NCI-H748 (cell line): ENCODE results near the gene SLC25A18.
"Not testable (repeated sequence)": the region's sequence is repeated elsewhere in the genome, so short reads cannot be mapped to it uniquely, and the experiment has no call there.

ENCODE experiments used
- DNase-seq: peaks from one replicate; lab custom pipeline; 2025; ENCODE audit not compliant: unreplicated experiment; lab: John Stamatoyannopoulos, UW

Gene SLC25A18, protein sequence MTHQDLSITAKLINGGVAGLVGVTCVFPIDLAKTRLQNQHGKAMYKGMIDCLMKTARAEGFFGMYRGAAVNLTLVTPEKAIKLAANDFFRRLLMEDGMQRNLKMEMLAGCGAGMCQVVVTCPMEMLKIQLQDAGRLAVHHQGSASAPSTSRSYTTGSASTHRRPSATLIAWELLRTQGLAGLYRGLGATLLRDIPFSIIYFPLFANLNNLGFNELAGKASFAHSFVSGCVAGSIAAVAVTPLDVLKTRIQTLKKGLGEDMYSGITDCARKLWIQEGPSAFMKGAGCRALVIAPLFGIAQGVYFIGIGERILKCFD

DNA sequence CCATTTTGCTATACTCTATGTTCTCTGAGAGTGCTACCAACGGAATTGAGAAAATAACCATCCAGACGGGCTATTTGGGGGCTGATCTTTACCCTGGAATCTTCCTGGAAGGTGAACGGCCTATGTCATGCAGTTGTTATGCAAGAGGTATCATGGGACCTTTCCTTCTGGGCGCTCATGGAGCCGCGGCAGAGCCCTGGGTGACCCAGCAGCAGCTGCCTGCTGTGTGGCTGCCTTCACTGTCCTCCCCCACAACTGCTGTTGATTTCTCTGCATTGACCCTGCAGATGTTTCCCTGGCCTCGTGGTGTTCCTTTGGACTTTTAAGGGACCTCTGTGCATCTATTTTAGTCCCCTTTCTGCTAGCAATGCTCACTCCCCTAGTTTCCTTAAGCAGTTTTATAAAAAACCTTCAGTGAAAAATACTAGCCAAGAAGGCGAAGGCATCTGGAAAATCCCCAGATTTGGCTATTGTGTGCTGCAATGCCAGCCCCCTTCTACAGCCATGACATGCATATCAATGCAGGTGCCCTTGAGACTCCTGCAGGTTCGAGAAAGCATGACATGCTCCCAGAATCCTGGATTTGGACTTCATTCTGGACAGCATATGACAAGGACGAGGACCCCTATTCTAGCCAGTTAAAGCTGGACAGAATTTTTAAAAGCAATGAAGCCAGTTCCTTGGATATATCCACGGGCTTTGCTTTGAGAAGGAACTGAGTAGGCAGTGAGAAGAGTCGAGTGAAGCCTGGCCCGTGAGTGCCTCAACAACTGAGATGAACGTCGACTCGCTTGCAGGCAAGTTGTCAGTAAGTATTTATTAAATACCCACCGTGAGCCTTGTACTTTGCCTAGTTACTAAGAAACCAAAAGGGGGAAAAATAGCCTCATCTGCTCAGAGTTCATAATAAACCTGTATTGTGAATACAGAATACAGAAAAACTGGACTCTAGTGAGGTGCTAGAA is at the start of gene SLC25A18:
Gene SLC25A18, plus strand, starts transcription at position 593 of the 965 bp plus-strand sequence. CDS start 16,447 bp downstream, outside the sequence.
- no peak for DNase-seq

DNA sequence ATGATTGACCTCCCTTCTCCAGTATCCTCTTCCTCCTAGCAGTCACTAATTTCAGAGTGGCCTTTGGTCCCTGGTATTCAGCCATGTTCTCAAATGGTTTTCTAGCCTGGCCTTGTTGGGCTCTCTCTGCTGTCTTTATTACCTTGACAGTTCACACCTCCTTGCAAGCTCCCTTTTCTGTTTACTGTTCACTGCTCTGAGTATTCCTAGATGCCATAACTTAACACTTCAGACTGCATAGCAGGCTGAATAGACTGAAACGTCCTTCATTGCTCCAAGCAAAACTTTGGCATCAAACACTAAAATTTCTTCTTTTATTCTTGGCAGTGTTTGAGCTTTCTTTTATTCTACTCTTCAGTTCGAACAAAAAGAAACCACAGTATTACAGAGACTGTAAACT is 49.7 kb upstream of the SLC25A18 start:
- DNase-seq, result no peak

DNA sequence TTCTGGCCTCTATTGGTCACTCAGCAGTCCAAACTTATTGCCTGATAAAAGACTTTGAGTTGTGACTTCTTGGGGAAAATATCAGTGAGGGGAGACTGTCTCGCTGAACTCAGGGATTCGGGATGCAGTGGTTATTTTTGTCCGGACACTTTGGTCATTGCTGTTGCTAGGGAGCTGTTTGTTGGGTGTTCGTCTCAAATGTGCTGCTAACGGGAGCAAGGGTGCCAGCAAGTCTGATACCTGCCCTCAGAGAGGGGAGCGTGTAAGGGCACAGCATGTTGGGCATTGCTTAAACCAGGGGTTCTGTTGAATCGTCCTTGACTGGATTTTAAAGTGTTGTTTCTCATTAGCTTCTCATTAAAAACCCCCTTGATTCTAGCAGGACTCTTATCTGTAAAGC is 49.2 kb upstream of the SLC25A18 start:
- DNase-seq, result no peak

DNA sequence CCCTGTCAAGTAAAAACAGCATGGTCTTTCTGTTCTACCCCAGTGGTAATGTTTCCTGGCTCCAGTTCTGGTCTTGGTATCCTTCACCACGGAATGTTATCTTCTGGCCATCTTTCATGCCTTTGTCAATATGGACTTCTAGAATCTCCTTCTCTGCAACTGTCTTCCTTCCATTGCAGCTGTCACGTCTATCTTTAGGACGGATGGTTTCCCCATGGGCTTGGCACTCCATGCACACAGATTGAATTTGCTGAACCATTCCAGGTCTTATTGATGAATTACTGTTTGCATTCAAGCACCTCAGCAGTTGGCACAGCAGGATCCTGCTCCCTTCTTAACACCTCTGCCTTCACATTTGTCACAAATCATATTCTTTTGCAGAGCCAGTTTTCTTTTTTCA is 44.9 kb upstream of the SLC25A18 start:
- DNase-seq, result no peak

DNA sequence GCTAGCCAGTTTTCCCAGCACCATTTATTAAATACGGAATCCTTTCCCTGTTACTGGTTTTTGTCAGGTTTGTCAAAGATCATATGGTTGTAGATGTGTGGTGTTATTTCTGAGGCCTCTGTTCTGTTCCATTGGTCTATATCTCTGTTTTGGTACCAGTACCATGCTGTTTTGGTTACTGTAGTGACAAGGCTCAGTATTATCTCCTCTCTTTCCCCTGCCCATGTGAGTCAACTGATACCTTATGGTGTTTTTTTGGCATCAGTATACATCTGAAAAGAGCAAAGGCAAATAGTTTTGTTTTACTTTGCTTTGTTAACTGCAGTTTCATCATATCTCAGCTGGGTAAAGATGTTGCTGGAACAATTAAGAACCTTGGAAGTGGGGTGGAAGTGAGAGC is 41.3 kb upstream of the SLC25A18 start:
- DNase-seq, result not testable (repeated sequence)

DNA sequence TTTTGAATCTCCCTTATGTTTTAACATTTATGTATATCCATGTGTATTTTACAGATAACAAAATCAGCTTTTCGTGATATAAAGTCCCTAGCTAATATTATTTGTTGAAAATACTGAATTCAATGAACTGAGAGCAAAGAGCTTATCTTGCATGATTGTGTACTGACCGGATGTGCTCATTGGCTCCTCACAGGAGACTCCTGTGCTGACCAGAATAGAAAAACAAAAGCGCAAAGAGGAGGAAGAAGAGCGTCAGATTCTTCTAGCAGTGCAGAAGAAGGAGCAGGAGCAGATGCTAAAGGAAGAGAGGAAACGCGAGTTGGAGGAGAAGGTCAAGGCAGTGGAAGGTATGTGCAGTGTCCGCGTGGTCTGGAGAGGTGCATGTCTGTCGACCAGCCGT is 39.4 kb upstream of the SLC25A18 start:
- DNase-seq, result no peak

DNA sequence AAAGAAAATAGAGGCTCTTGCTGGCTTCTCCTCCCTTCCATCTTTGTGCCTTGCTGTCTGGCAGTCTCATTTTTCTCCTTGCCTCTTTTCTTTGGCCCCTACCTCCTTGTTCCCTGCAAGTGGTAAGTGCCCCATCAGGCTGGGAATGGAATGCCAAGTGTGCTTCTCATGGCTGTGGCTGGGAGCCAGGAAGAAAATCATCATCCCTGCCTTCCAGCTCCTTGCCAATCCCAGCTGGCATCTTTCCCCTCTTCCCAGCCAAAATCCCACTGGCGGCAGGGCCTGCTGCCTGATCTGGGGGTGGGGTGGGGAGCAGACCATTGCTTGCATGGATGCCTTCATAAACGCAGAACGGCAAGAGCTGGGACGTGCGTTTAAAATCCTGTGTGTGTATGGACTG is 27.0 kb upstream of the SLC25A18 start:
- DNase-seq, result no peak

DNA sequence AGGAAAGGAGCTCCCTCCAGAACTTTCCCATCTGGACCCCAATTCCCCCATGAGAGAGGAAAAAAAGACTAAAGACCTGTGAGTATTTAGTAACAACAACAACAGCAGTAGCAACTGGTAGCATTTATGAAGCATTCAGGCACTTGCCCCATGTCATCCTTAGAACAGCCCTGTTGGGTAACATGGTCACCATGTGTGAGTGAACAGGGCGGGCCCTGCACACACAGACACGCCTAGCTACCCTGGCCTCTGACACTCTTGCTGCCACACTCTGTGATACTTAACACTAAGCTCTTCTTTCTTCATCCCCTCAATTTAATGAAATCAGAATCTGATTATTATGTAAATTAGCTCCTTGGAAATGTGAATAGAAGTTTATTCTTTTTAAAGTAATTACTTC is 26.1 kb upstream of the SLC25A18 start:
- no peak for DNase-seq

DNA sequence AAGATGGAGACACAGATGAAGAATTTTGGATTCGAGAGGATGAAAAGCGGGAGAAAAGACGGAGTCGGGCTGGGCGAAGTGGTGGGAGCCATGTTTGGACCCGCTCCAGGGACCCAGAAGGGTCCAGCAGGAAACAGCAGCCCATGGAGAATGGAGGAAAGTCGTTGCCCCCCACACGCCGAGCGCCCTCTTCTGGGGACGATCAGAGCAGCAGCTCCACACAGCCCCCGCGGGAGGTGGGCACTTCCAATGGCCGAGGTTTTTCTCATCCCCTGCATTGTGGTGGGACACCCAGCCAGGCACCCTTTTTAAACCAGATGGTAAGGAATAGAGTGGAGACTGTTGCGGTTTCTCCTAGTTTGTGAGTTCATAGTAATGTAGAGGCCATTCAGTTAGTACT is 22.8 kb upstream of the SLC25A18 start:
- no peak for DNase-seq

DNA sequence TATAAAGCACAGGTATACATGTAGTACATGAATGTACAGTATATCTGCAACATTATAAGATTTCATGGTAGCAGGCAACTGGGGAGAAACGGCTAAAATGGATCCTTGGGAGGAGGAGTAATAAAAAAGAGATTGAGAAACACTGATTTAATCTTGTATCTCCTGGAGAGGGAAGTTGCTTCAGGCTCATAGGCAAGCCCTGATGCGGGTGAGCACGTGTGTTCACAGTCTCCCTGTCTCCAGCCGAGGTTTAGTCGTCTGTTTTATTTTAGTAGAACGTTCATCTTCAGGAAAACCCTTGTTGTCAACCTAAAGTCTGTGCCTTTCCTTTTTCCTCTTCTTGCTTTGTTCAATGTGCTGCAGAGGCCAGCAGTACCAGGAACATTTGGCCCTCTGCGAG is 21.8 kb upstream of the SLC25A18 start:
- no peak for DNase-seq

DNA sequence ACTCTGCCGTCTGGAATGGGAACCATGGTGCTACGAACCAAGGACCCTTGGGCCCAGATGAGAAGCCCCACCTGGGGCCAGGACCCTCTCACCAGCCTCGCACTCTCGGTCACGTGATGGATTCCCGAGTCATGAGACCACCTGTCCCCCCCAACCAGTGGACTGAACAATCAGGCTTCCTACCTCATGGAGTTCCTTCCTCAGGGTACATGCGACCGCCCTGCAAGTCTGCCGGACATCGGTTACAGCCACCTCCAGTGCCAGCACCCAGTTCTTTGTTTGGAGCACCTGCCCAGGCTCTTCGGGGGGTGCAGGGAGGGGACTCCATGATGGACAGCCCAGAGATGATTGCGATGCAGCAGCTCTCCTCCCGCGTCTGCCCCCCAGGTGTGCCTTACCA is 20.8 kb upstream of the SLC25A18 start:
- DNase-seq, result no peak

DNA sequence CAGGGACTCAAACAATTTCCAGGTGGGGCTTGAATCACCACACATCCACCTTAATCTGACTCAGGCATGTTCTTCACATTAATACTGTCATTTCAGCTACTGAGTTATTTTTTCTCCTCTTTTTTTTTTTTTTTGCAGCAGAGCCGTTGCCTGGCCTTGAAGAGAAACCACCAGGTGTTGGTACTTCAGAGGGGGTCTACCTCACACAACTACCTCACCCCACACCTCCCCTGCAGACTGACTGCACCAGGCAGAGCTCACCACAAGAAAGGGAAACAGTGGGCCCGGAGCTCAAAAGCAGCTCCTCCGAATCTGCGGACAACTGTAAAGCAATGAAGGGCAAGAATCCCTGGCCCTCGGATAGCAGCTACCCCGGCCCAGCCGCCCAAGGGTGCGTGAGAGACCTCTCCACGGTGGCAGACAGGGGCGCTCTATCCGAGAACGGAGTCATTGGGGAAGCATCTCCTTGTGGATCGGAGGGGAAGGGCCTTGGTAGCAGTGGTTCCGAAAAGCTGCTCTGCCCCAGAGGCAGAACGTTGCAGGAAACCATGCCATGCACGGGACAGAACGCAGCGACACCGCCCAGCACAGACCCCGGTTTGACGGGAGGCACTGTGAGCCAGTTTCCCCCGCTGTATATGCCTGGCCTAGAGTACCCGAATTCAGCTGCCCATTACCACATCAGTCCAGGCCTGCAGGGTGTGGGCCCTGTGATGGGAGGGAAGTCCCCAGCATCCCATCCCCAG is 15.1 kb upstream of the SLC25A18 start:
- DNase-seq, result no peak

DNA sequence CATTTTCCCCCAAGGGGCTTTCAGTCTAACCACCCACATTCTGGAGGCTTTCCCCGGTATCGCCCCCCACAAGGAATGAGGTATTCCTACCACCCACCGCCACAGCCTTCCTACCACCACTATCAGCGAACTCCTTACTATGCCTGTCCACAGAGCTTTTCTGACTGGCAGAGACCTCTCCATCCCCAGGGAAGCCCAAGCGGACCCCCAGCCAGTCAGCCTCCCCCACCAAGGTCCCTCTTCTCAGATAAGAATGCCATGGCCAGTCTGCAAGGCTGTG is 14.6 kb upstream of the SLC25A18 start:
- no peak for DNase-seq

DNA sequence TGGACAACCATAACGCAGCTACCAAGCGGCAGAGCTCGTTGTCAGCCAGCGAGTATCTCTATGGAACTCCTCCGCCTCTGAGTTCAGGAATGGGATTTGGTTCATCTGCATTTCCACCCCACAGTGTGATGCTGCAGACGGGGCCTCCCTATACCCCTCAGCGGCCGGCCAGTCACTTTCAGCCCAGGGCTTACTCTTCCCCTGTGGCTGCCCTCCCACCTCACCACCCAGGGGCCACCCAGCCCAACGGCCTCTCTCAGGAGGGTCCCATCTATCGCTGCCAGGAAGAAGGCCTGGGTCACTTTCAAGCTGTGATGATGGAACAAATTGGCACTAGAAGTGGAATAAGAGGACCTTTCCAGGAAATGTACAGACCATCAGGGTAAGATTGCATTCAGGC is 14.1 kb upstream of the SLC25A18 start:
- DNase-seq, result no peak

DNA sequence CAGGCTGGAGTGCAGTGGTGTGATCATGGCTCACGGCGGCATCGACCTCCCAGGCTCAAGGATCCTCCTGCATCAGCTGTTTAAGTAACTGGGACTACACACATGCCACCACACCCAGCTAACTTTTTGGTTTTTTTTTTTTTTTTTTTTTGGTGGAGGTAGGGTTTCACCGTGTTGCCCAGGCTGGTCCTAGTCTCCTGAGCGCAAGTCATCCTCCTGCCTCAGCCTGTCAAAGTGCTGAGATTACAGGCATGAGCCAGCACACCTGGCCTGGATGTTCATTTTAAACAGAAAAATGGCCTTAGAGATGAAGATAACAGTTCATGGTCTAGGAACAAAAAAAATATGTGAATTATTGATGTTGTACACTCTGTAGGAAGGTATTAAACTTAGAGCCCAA is 13.6 kb upstream of the SLC25A18 start:
- no peak for DNase-seq

DNA sequence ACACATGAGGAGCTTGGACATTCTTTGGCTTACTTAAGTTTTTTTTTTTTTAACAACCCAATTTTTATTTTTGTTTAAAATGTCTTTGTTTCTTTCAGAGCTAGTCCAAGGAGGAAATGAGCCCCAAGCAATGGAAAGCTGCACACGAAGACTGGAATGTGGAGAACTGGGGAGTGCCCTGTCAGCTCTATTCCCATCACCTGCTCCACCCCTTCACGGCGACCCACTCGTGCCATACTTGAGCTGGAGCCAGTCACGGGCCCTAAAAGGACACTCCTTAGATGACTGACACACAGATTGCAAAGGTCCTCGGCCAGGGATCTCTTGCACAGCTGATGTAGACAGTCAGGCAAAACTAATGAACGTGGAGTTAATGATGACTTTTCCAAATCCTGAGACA is 10.6 kb upstream of the SLC25A18 start:
- DNase-seq, result no peak

DNA sequence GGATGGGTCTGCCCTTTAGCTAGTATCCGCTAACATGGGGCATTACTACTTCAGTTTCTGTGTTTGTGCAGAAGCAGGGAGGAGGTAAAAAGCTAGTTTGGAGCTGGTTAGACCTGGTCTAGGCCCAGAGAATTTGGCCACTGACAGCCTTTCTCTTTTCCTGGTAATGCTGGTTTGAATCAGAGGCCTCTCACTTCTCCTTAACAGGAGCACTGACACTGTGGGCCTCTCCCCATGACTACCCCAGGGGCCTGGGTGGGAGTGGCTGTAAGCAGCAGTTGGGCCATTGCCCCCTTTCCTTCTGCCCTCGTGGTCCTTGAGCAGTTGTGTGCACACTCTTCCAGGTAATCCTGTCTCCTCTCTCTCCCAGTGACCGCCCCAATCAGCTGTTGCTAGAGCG is 8.5 kb upstream of the SLC25A18 start:
- no peak for DNase-seq

DNA sequence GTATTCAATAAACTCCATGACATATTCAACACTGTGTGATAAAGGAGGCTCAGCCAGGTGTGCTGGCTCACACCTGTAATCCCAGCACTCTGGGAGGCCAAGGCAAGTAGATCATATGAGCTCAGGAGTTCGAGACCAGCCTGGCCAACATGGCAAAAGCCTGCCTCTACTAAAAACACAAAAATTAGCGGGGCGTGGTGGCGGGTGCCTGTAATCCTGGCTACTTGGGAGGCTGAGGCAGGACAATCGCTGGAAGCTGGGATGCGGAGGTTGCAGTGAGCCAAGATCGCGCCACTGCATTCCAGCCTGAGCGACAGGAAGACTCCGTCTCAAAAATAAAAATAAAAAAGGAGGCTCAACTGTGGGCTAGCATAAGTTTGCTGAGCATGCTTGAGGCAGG is 4.1 kb upstream of the SLC25A18 start:
- no peak for DNase-seq

DNA sequence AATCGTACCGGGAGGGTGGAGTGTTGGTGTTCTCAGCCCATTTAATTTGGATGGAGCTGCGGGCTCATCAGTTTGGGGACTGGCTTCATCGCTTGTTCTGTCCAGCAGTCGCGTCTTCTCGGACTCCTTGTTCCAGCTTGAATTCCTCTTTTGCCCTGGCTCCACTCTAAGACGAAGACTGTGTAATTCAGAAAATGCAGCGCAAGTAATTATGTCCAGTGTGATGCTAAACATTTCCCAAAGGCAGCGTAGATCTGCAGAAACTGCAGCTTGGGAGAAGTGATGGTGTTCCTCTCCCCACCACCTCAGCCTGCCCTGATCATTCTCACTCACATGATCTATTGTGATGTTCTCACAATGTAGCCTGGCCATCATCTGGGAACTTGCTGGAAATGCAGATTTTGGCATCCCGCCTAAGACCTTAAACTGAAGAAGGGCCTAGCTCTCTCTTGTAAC is 666 bp downstream of the SLC25A18 start:
- DNase-seq, result no peak

DNA sequence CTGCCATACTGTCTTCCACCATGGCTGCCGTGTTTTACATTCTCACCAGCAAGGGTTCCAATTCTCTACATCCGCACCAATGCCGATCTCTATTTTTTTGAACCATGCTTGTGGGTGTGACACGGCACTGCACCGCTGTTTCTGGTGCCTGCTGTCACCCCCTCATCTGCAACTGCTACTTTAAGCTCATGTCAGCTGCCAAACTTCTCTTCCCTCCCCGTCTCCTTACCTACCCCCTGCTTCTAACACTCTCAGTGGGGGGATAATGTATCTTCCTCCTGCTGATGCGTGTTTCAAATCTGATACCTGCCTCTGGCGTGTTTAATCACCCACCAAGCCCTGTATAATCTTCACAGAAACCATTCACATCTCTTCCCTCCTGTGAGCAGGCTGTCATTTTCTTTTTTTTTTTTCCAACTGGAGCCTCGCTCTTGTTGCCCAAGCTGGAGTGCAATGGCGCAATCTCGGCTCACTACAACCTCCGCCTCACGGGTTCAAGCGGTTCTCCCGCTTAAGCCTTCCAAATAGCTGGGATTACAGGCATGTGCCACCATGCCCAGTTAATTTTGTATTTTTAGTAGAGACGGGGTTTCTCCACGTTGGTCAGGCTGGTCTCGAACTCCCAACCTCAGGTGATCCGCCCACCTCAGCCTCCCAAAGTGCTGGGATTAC is 2.9 kb downstream of the SLC25A18 start:
- DNase-seq, result not testable (repeated sequence)

DNA sequence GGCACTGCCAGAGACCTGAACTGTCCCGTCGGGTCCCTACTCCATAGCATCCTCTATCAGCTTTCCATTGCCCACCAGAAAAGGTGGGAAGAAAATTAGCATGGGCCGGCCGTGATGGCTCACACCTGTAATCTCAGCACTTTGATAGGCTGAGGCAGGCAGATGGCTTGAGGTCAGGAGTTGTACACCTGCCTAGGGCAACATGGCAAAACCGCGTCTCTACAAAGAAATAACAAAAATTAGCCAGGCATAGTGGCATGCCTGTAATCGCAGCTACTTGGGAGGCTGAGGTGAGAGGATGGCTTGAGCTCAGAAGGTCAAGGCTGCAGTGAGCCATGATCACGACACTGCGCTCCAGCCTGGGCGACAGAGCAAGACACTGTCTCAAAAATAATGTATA is 3.5 kb downstream of the SLC25A18 start:
- DNase-seq, result no peak
